ENCODE data around the gene SMARCB1. TPM values are rescaled to one million over a fixed set of nuclear protein-coding genes. Genes with fewer than 3 reads are reported as not detected.

The SMARCB1 gene
- total and polyA plus RNA-seq, 2 donors (not counting 3 experiments of a cell fraction or from before 2014, with no cell fraction given) = 113 to 148 TPM

DNA sequence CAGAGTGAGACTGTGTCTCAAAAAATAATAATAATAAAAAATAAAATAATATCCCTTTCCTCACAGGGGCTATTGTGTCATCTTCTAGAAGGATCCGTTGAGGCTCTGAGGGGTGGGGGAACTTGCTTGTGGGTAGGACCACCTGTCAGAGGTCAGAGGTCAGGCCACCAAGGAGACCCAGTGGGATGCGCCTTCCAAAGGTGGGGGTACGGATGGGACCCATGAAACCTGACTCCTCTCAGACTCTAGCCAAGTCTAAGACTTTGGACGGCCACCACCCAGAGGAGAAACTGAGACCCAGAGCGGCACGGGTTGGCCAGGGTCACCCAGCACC, 14.5 kb upstream of the SMARCB1 start:
- no peak for FAIRE-seq
- peaks cover 15% of the 10 kb centered on the region for H3K4me1 ChIP-seq (ENCODE audit: control insufficient read depth, extremely low read depth, insufficient read depth, low read length)
- no peaks in the 10 kb centered on the region for H3K9me1 ChIP-seq (replicated peaks; ENCODE audit: control insufficient read depth, extremely low read depth, insufficient read depth, low read length)
- H3K27ac ChIP-seq (ENCODE audit: insufficient read depth, low read depth, low read length) = peak overlapping the region; percentile 14
- BruUV-seq (replicated peaks) = no TSS peak
- TF ChIP-seq, protein P1, sequence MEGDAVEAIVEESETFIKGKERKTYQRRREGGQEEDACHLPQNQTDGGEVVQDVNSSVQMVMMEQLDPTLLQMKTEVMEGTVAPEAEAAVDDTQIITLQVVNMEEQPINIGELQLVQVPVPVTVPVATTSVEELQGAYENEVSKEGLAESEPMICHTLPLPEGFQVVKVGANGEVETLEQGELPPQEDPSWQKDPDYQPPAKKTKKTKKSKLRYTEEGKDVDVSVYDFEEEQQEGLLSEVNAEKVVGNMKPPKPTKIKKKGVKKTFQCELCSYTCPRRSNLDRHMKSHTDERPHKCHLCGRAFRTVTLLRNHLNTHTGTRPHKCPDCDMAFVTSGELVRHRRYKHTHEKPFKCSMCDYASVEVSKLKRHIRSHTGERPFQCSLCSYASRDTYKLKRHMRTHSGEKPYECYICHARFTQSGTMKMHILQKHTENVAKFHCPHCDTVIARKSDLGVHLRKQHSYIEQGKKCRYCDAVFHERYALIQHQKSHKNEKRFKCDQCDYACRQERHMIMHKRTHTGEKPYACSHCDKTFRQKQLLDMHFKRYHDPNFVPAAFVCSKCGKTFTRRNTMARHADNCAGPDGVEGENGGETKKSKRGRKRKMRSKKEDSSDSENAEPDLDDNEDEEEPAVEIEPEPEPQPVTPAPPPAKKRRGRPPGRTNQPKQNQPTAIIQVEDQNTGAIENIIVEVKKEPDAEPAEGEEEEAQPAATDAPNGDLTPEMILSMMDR (IDR thresholded peaks at IDR 0.05; ENCODE audit: extremely low read depth in 1 of 2, insufficient read depth in 1 of 2, low read depth in 1 of 2, low read length in 2 of 2) = no peak
- no peak for TF ChIP-seq MYC (IDR thresholded peaks at IDR 0.05; ENCODE audit: low read depth, low read length)
- no peaks in the 10 kb centered on the region for H4K20me1 ChIP-seq (replicated peaks; ENCODE audit: control insufficient read depth, extremely low read depth, insufficient read depth, low read length)
- peak overlapping the region; percentile 74 for H3K4me2 ChIP-seq (ENCODE audit: insufficient read depth, low read length)
- no peaks in the 10 kb centered on the region for H3K79me2 ChIP-seq (ENCODE audit: control insufficient read depth, insufficient read depth, low read length)
- dilution Hi-C loops (cut with MboI; ENCODE audit: extremely low pct_ligation_motif_present, low sequenced_read_pairs) (no loop called here), intact Hi-C loops (cut with micrococcal nuclease) (no loop called here)
- peak overlapping the region in 2 of 3 experiments; percentile 7 to 14 for H3K4me3 ChIP-seq (replicated peaks in 1 of 3; ENCODE audit: insufficient read depth in 1 of 3, low read depth in 1 of 3, low read length in 3 of 3)
- H2AFZ ChIP-seq (ENCODE audit: low read depth, low read length) = peak overlapping the region; percentile 98
- no peaks in the 10 kb centered on the region for H3K27me3 ChIP-seq (ENCODE audit: control insufficient read depth in 2 of 2, insufficient read depth in 2 of 2, low read length in 2 of 2)
- ChIA-PET POLR2A (no interaction called here), CTCF (interaction anchor here (0.7 to 3.5 kb wide), 3 partner anchors 16 to 77 kb away, joined by 3 to 55 read pairs (median 8); partner anchors contain the start of gene SMARCB1)
- no peaks in the 10 kb centered on the region for H3K9me3 ChIP-seq (replicated peaks; ENCODE audit: control insufficient read depth, insufficient read depth, low read length)
- H3K9ac ChIP-seq (replicated peaks; ENCODE audit: extremely low read depth, insufficient read depth, low read length) = peak overlapping the region; percentile 58
- no peaks in the 10 kb centered on the region for H3K36me3 ChIP-seq (ENCODE audit: control insufficient read depth in 2 of 2, extremely low read depth in 1 of 2, insufficient read depth in 2 of 2, low read length in 2 of 2)
- no peak for DNase-seq (ENCODE audit: low read depth, low spot score)

DNA sequence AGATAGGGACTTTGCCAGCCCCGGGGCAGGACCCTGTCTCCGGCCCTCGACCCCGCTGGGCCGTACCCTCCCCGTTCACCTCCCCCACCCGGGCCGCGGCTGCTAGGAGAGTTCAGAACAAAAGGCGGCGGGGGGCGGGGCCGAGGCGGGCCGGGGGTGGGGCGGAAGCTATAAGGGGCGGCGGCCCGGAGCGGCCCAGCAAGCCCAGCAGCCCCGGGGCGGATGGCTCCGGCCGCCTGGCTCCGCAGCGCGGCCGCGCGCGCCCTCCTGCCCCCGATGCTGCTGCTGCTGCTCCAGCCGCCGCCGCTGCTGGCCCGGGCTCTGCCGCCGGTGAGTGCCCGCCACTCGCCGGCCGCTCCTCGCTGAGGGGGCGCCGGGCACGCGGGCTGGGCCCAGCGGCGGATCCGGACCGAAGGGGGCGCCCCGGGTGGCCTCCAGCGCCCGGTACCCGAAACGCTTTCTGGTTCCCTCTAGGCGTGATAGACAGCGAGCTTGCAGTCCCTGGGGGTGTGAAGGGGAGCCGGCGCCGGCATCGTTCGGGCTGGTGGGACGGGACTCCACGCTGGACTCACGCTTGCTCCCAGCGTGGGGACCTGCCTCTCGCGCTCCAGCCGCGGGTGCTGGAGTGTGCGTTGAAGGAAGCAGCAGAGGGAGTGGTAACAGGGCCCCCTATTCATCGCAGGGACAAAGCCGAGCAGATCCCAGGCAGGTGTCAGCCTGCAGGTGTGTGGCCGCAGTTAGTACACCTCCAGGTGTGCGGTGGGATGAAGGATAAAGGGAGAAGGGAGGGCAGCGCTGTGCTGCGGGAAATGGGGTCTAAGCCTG, 13.9 kb upstream of the SMARCB1 start, which contains the start of gene MMP11:
Gene MMP11, plus strand, starts transcription at position 201 of the 825 bp plus-strand sequence. Its CDS starts 22 bp downstream, at position 223.
- peak within 1 kb of the TSS; percentile 15 to 27 (median 18) for H3K4me3 ChIP-seq (replicated peaks in 1 of 3; ENCODE audit: insufficient read depth in 1 of 3, low read depth in 1 of 3, low read length in 3 of 3)
- intact Hi-C loops (cut with micrococcal nuclease) = no loop called here
- no peaks in the 10 kb centered on the region for H3K9me1 ChIP-seq (replicated peaks; ENCODE audit: control insufficient read depth, extremely low read depth, insufficient read depth, low read length)
- no peaks in the 10 kb centered on the region for H3K27me3 ChIP-seq (ENCODE audit: control insufficient read depth in 2 of 2, insufficient read depth in 2 of 2, low read length in 2 of 2)
- DNase-seq (ENCODE audit: low read depth, low spot score) (no peak), FAIRE-seq (no peak)
- H3K9ac ChIP-seq (replicated peaks; ENCODE audit: extremely low read depth, insufficient read depth, low read length) = peak within 1 kb of the TSS; percentile 58
- no peaks in the 10 kb centered on the region for H4K20me1 ChIP-seq (replicated peaks; ENCODE audit: control insufficient read depth, extremely low read depth, insufficient read depth, low read length)
- POLR2A ChIA-PET = no interaction called here
- H3K4me1 ChIP-seq (ENCODE audit: control insufficient read depth, extremely low read depth, insufficient read depth, low read length) = peaks cover 15% of the 10 kb centered on the region
- peak; percentile 39 for TF ChIP-seq POLR2A (IDR thresholded peaks at IDR 0.05; ENCODE audit: low read depth, low read length)
- TF ChIP-seq POLR2AphosphoS5 (IDR thresholded peaks at IDR 0.05; ENCODE audit: insufficient read depth, low read depth, low read length) = peak; percentile 35
- no peak for TF ChIP-seq GATA2 (IDR thresholded peaks at IDR 0.05; ENCODE audit: insufficient read depth, insufficient read length, low read depth, low read length)
- CTCF ChIA-PET = interaction anchor here (0.7 to 3.5 kb wide), 4 partner anchors 12 to 77 kb away, joined by 3 to 55 read pairs (median 6); partner anchors contain the start of gene SMARCB1
- peak within 1 kb of the TSS; percentile 14 for H3K27ac ChIP-seq (ENCODE audit: insufficient read depth, low read depth, low read length)
- no peaks in the 10 kb centered on the region for H3K79me2 ChIP-seq (ENCODE audit: control insufficient read depth, insufficient read depth, low read length)
- no TSS peak for BruUV-seq (replicated peaks)
- no peaks in the 10 kb centered on the region for H3K36me3 ChIP-seq (ENCODE audit: control insufficient read depth in 2 of 2, extremely low read depth in 1 of 2, insufficient read depth in 2 of 2, low read length in 2 of 2)
- peak within 1 kb of the TSS; percentile 74 for H3K4me2 ChIP-seq (ENCODE audit: insufficient read depth, low read length)
- H3K9me3 ChIP-seq (replicated peaks; ENCODE audit: control insufficient read depth, insufficient read depth, low read length) = no peaks in the 10 kb centered on the region
- dilution Hi-C loops (cut with MboI; ENCODE audit: extremely low pct_ligation_motif_present, low sequenced_read_pairs) = no loop called here
- H2AFZ ChIP-seq (ENCODE audit: low read depth, low read length) = peak within 1 kb of the TSS; percentile 98

Data from endothelial cell of umbilical vein (primary cell).